ENCODE results near the gene MELTF. TPM values are rescaled to one million over a fixed set of nuclear protein-coding genes. Genes with fewer than 3 reads are reported as not detected.

MELTF gene
- total and polyA plus RNA-seq, 2 of the 13 experiments (the other 11 are each of a cell fraction or from before 2014, with no cell fraction given), result 3.2 to 7.5 TPM

DNA sequence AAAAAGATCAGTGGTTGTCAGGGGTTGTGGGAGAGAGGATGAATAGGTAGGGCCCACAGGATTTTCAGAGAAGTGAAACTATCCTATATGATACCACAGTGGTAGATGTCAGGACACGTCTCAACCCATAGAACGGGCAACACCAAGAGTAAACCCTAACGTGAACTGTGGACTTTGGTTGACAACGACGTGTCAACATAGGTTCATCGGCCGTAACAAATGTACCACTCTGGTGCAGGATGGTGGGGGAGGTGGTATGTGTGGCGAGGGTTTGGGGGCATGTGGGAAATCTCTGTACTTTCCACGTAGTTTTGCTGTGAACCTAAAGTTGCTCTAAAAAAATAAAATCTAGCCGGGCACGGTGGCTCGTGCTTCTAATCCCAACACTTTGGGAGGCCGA lies 48.0 kb downstream of the MELTF start (continued):
- TF ChIP-seq, protein P1, sequence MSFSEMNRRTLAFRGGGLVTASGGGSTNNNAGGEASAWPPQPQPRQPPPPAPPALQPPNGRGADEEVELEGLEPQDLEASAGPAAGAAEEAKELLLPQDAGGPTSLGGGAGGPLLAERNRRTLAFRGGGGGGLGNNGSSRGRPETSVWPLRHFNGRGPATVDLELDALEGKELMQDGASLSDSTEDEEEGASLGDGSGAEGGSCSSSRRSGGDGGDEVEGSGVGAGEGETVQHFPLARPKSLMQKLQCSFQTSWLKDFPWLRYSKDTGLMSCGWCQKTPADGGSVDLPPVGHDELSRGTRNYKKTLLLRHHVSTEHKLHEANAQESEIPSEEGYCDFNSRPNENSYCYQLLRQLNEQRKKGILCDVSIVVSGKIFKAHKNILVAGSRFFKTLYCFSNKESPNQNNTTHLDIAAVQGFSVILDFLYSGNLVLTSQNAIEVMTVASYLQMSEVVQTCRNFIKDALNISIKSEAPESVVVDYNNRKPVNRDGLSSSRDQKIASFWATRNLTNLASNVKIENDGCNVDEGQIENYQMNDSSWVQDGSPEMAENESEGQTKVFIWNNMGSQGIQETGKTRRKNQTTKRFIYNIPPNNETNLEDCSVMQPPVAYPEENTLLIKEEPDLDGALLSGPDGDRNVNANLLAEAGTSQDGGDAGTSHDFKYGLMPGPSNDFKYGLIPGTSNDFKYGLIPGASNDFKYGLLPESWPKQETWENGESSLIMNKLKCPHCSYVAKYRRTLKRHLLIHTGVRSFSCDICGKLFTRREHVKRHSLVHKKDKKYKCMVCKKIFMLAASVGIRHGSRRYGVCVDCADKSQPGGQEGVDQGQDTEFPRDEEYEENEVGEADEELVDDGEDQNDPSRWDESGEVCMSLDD (CRISPR knock-in tag; IDR thresholded peaks at IDR 0.05; ENCODE audit: borderline replicate concordance), result no peak
- TF ChIP-seq CHD4 (IDR thresholded peaks at IDR 0.05; ENCODE audit: borderline replicate concordance, low read length) (no peak), ZNF296 (CRISPR knock-in tag; conservative IDR thresholded peaks at IDR 0.05) (no peak), ZNF788 (CRISPR knock-in tag; IDR thresholded peaks at IDR 0.05; ENCODE audit: borderline replicate concordance) (no peak; the same call in 1 of the 2 replicates), ZKSCAN1 (IDR thresholded peaks at IDR 0.05; ENCODE audit: low read length) (no peak), ZMAT3 (CRISPR knock-in tag; conservative IDR thresholded peaks at IDR 0.05) (peak; percentile 31; the same call in 1 of the 2 replicates), TEAD3 (CRISPR knock-in tag; optimal IDR thresholded peaks at IDR 0.05; ENCODE audit: borderline replicate concordance) (peak; percentile 83), KLF11 (CRISPR knock-in tag; IDR thresholded peaks at IDR 0.05) (no peak), ZNF619 (CRISPR knock-in tag; IDR thresholded peaks at IDR 0.05) (no peak), ZBTB3 (CRISPR knock-in tag; IDR thresholded peaks at IDR 0.05; ENCODE audit: borderline replicate concordance, low read depth) (no peak), ADNP (CRISPR knock-in tag; IDR thresholded peaks at IDR 0.05) (no peak), ZNF678 (CRISPR knock-in tag; IDR thresholded peaks at IDR 0.05) (no peak), DPF2 (CRISPR knock-in tag; IDR thresholded peaks at IDR 0.05; ENCODE audit: borderline replicate concordance, low read depth) (peak; percentile 74; the same call in 1 of the 2 replicates), ZNF569 (CRISPR knock-in tag; IDR thresholded peaks at IDR 0.05; ENCODE audit: borderline replicate concordance) (no peak), ZNF335 (CRISPR knock-in tag; IDR thresholded peaks at IDR 0.05) (no peak), TBX2 (CRISPR knock-in tag; IDR thresholded peaks at IDR 0.05; ENCODE audit: borderline replicate concordance) (peak; percentile 76; the same call in 1 of the 2 replicates)
- TF ChIP-seq, protein P2, sequence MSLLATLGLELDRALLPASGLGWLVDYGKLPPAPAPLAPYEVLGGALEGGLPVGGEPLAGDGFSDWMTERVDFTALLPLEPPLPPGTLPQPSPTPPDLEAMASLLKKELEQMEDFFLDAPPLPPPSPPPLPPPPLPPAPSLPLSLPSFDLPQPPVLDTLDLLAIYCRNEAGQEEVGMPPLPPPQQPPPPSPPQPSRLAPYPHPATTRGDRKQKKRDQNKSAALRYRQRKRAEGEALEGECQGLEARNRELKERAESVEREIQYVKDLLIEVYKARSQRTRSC (CRISPR knock-in tag; IDR thresholded peaks at IDR 0.05; ENCODE audit: low read depth), result no peak
- TF ChIP-seq, protein P3, sequence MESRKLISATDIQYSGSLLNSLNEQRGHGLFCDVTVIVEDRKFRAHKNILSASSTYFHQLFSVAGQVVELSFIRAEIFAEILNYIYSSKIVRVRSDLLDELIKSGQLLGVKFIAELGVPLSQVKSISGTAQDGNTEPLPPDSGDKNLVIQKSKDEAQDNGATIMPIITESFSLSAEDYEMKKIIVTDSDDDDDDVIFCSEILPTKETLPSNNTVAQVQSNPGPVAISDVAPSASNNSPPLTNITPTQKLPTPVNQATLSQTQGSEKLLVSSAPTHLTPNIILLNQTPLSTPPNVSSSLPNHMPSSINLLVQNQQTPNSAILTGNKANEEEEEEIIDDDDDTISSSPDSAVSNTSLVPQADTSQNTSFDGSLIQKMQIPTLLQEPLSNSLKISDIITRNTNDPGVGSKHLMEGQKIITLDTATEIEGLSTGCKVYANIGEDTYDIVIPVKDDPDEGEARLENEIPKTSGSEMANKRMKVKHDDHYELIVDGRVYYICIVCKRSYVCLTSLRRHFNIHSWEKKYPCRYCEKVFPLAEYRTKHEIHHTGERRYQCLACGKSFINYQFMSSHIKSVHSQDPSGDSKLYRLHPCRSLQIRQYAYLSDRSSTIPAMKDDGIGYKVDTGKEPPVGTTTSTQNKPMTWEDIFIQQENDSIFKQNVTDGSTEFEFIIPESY (CRISPR knock-in tag; IDR thresholded peaks at IDR 0.05), result peak; percentile 30; the same call in 1 of the 2 replicates
- TF ChIP-seq, protein P4, sequence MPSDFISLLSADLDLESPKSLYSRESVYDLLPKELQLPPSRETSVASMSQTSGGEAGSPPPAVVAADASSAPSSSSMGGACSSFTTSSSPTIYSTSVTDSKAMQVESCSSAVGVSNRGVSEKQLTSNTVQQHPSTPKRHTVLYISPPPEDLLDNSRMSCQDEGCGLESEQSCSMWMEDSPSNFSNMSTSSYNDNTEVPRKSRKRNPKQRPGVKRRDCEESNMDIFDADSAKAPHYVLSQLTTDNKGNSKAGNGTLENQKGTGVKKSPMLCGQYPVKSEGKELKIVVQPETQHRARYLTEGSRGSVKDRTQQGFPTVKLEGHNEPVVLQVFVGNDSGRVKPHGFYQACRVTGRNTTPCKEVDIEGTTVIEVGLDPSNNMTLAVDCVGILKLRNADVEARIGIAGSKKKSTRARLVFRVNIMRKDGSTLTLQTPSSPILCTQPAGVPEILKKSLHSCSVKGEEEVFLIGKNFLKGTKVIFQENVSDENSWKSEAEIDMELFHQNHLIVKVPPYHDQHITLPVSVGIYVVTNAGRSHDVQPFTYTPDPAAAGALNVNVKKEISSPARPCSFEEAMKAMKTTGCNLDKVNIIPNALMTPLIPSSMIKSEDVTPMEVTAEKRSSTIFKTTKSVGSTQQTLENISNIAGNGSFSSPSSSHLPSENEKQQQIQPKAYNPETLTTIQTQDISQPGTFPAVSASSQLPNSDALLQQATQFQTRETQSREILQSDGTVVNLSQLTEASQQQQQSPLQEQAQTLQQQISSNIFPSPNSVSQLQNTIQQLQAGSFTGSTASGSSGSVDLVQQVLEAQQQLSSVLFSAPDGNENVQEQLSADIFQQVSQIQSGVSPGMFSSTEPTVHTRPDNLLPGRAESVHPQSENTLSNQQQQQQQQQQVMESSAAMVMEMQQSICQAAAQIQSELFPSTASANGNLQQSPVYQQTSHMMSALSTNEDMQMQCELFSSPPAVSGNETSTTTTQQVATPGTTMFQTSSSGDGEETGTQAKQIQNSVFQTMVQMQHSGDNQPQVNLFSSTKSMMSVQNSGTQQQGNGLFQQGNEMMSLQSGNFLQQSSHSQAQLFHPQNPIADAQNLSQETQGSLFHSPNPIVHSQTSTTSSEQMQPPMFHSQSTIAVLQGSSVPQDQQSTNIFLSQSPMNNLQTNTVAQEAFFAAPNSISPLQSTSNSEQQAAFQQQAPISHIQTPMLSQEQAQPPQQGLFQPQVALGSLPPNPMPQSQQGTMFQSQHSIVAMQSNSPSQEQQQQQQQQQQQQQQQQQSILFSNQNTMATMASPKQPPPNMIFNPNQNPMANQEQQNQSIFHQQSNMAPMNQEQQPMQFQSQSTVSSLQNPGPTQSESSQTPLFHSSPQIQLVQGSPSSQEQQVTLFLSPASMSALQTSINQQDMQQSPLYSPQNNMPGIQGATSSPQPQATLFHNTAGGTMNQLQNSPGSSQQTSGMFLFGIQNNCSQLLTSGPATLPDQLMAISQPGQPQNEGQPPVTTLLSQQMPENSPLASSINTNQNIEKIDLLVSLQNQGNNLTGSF (CRISPR knock-in tag; IDR thresholded peaks at IDR 0.05), result no peak
- TF ChIP-seq, protein P5, sequence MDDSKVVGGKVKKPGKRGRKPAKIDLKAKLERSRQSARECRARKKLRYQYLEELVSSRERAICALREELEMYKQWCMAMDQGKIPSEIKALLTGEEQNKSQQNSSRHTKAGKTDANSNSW (CRISPR knock-in tag; IDR thresholded peaks at IDR 0.05; ENCODE audit: borderline replicate concordance), result no peak

All from HepG2 (cell line).